Embryonic facial prominence (tissue), 1 donor: ENCODE results near the gene TMEM151B.

Experiments used
- DNase-seq: peaks from one replicate; pipeline ENCODE4 v3.0.0-alpha.2; 2016; ENCODE audit errors: extremely low spot score

TMEM151B gene

DNA sequence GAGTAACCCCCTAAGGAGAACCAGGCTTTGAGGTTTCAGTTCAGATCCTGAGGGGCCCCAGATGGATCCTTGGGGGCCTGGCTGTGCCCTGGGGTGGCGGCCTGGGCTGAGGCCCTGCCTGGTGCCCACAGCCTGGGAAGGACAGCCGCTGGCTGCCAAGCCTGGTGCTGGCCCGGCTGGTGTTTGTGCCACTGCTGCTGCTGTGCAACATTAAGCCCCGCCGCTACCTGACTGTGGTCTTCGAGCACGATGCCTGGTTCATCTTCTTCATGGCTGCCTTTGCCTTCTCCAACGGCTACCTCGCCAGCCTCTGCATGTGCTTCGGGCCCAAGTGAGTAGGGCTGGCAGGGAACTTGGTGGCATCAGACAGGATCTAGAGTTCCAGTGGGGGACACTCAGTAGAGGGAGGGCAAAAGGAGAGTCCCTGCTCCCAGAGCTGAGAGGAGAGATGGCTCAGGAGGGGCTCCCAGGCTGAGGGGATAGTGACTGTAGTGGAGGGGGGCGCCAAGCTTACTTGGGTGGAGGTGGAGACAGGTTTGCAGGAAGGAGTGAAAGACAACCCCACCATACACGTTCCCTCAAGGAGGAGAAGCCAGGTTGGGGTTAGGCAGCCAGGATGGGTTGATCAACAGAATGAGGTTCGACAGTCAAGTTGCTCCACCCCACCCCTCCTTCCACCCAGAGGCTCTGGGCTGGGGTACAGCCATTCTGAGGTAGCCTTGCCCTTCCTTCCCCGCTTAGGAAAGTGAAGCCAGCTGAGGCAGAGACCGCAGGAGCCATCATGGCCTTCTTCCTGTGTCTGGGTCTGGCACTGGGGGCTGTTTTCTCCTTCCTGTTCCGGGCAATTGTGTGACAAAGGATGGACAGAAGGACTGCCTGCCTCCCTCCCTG is 37.3 kb upstream of the TMEM151B start:
- no peak for DNase-seq

DNA sequence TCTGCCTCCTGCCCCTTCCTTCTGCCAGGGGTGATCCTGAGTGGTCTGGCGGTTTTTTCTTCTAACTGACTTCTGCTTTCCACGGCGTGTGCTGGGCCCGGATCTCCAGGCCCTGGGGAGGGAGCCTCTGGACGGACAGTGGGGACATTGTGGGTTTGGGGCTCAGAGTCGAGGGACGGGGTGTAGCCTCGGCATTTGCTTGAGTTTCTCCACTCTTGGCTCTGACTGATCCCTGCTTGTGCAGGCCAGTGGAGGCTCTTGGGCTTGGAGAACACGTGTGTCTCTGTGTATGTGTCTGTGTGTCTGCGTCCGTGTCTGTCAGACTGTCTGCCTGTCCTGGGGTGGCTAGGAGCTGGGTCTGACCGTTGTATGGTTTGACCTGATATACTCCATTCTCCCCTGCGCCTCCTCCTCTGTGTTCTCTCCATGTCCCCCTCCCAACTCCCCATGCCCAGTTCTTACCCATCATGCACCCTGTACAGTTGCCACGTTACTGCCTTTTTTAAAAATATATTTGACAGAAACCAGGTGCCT is 36.6 kb upstream of the TMEM151B start:
- DNase-seq: no peak

DNA sequence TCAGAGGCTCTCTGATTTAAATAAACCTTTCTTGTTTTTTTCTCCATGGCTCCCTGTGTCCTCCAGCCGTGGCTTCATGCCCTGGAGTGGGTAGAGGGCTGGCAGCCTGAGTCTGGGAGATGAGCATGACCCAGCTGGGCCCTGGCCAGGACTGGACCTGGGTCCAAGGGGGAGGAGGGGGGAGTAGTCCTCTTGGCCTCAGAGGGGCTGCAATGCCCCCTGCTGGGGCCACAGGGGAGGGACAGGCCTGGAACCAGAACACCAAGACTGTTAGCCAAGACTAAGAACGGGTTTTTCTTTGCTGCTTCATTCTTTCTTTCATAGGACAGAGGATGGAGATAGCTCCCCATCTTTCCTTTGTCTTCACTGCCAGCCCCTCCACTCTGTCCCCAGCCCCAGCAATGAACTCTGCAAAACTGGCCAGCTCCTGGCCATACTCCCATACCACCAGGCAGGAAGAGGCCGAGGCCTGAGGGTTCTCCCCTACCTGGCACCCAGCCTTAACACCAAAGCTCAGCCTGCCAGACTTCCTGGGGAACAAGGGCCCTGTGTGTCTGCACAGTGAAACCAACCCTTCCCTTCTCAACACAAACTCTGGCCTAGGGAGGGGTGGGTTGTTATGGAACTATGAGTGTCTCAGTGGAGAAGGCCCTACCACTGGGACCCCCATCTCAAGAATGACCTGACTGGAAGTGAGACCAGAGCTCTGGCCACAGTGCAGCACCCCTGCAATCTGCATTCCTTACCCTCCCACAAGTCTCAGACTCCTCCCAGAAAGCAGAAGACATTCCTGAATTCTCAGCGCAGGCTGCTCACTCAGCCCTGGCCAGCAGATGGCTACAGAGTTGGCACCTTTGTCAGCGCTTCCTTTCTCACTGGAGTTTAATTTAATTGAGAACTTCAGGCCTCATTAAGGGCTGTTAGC is 35.9 kb upstream of the TMEM151B start:
- DNase-seq: no peak

DNA sequence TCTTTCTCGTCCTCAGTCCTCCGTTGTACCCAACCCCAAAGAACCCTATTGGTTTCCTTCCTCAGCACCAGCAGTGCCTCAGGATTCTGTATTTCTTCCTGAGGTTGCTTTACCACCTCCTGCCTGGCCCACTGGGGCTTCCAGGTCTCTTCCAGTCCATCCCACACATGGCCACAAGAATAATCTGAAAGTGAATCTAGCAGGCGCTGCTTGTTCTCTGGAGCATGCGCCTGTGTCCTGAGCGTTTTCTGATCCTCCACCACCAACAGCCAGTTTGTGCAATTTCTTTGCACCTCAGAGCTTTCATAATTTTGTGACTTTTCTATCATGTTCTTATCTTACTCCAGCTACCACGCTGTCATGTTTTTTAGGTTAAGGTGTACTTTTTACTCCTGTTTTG is 35.0 kb upstream of the TMEM151B start:
- no peak for DNase-seq

DNA sequence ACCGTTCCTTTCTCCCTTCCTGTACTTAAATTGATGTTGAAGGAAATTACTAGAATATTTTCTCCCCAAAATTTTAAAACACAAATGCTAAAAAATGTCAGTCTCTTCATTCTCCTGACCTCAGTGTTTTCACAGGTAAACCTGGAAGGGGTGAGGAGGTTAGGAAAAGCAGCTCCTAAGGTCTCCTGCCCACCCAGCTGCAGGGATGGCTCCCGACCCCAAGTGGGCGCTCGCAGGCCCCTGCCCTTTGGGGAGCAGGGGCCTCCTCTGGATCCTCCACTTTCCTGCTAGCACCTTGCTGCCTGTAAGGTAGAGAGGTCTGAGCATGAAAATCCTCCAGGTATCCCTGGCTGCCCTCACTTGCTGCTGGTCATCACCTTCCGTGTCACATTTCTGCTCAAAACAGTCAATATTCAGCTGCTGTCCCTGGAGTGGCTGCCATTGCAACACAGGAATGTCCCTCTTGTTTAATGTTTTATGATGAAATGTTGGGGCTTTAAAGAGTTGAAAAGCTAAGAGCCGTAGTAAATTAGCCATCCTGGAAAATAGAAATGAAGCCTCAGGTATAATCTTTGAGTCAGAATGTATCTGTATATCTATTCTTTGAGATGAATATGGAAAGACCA is 34.2 kb upstream of the TMEM151B start:
- no peak for DNase-seq

DNA sequence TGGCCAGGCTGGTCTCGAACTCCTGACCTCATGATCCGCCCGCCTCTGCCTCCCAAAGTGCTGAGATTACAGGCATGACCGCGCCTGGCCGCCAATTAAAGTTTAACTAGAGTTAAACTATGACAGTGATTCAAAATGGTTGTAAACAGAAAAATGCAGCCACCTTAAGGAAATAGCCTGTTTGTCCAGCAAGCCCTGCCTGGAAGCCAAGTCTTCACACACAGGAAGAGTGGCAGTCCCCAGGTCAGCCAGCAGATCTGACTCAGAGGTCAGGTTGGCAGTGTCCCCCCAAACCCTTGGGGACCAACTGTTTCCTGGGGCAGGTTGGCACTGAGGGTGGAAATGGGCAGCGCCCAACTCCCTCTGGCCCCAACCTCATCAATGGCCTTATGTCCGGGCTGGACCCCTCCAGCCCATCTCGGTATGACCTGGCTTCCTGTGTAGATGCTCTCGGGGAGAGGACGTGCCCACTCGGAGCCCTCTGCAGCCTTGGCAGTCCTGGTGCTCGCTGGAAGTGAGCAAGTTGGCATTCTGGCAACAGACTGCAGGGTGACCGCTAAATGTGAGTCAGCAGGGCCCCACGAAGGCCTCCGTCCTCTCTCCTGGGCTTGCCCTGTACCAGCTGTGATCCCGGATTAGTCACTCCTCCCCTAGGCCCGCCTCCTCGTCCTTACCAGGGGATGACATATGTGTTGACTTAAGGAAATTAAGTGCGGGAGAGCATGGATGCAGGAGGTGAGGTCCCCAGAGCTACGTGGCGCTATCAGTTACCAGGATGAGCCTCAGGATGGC is 33.0 kb upstream of the TMEM151B start:
- DNase-seq: peak; percentile 68

DNA sequence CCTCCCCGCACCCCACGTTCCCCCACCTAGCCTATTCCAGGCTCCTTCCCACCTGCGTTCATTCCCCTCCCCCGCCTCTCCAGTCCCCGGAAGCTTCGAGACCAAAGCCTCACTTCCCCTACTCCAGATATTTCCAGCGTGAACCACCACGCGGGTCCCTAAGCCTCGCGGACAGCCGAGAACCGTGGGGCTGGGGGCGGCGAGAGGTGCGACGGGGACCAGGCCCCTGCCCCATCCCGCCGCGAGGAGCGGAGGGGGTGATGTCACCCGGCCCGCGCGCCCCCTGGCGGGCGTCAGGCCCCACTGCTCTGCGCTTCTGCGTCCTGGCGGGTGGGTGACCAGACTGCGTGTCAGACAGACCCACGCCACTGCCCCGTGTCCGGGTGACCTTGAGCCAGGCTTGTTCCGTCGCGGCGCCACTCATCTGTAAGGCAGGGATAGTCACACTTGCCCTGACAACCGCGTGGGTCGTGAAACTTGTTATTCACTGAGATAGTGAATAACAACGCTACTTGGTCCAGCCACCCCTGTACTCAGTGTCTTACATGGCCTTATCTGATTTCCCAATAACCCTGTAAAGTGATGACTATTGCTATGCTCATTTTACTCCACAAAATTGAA is 32.3 kb upstream of the TMEM151B start:
- DNase-seq: no peak

DNA sequence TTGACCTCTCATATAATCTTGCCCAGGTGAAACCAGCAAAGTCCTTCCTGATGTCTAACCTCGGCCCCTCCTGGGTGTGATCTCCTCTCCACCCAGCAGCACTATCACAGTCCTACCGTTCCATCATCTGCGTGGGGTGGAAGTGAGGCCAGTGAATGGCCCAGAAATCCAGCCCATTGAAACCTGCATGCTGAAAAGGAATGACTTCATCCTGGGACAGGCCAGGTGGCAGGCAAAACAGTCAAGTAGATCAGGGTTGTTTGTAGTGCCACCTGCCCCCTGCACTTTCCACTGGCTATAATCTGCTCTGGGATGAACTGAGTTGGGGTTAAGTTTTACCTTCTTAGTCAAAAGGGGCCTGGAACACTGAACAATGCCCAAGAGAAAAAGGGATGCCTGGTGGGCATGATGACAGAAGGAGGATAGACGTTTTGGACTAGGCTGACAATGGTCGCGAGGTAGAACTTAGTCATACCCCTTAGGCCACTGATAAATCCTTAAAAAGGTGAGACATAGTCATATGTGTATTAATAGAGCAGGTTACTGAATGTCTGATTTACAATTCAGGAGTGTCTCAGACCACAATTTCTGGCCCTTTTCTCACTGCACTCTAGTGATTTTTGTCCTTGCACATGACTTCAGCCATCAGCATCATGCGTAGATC is 31.4 kb upstream of the TMEM151B start:
- DNase-seq: no peak

DNA sequence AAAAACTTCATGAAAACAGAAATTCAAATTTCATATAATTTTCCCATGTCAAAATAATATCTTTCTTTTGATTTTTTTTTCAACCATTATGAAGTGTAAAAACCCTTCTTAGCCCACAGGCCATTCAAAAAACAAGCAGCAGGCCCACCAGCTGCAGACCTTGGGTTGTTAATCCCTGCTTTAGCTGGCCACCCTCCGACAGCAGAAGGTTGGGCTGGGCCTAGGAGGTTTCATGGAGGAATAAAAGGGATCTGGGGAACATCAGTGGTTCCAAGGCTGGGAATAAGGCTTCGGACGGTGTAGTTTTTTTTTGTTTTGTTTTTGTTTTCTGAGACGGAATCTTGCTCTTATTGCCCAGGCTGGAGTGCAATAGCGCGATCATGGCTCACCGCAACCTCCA is 26.9 kb upstream of the TMEM151B start:
- no peak for DNase-seq

DNA sequence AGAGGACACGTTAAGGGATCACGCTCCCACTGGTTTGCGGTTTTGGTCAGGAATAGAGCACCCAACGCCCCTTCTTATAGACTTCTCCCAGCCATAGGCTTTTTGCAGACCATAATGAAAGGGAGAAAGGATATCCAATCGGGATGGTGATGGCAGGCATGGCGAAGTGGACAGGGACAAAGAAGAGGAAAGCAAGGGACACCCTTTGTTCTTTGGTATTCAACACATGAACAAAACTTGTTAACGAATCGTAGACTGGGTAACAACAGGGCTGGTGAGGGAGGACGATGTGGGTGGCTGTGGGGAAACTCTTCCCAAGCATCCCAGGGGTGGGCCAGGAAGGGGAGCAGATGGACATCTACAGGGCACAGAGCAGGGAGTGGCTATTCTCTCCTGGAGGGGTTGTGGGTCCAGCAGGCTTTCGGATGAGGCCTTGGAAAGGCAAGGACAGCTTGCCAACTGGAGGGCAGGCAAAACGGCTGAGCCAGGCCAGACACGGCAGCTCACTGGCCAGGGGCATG is 24.8 kb upstream of the TMEM151B start:
- no peak for DNase-seq

DNA sequence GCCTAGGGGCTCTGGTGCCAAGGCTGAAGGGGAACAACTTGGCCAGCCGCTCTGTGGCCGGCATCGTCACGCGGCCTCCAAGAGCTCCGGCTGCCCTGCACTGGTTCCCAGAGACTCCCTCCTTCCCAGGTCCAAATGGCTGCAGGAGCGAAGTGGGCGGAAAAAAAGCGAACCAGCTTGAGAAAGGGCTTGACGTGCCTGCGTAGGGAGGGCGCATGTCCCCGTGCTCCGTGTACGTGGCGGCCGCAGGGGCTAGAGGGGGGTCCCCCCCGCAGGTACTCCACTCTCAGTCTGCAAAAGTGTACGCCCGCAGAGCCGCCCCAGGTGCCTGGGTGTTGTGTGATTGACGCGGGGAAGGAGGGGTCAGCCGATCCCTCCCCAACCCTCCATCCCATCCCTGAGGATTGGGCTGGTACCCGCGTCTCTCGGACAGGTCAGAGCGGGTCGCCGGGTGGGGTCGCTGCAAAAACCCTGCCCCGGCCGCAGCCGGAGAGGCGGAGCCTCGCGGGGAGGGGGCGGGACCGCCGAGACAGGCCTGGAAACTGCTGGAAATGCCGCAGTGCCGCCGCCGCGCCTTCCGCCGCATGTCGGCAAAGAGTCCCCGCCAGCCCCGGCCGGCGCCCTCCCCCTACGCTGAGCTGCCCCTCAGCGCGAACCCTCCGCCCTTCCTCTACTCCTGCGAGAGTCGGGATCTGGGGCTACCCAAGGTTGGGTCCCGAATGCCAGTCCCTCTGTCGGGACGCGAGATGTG is 24.2 kb upstream of the TMEM151B start:
- no peak for DNase-seq

DNA sequence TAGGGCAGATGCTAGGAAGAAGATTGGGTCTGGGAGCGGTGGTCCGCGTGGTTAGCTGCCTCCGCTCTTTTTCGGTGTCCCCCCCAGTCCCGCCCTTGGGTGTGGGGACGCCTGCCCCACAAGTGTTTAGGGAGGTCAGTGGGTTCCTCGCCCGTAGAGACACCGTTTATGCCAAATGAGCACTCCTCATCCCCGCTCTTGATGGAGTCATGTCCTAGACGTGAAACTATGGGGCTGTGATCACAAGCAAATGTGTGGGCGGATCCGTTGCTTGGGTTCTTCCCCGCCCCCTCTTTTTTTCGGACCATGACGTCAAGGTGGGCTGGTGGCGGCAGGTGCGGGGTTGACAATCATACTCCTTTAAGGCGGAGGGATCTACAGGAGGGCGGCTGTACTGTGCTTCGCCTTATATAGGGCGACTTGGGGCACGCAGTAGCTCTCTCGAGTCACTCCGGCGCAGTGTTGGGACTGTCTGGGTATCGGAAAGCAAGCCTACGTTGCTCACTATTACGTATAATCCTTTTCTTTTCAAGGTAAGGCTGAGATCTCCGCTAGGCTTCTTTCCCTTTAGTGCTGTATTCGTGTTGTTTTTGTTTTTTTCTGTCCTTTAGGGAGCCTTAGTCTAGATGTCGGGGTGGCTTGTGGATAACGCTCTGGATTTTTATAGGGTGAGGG is 23.4 kb upstream of the TMEM151B start, which contains the start of gene HSP90AB1:
Gene HSP90AB1 (plus strand): TSS at position 439 of the 675 bp plus-strand sequence. CDS start 1,529 bp downstream, outside the sequence.
- DNase-seq: peak; percentile 97

DNA sequence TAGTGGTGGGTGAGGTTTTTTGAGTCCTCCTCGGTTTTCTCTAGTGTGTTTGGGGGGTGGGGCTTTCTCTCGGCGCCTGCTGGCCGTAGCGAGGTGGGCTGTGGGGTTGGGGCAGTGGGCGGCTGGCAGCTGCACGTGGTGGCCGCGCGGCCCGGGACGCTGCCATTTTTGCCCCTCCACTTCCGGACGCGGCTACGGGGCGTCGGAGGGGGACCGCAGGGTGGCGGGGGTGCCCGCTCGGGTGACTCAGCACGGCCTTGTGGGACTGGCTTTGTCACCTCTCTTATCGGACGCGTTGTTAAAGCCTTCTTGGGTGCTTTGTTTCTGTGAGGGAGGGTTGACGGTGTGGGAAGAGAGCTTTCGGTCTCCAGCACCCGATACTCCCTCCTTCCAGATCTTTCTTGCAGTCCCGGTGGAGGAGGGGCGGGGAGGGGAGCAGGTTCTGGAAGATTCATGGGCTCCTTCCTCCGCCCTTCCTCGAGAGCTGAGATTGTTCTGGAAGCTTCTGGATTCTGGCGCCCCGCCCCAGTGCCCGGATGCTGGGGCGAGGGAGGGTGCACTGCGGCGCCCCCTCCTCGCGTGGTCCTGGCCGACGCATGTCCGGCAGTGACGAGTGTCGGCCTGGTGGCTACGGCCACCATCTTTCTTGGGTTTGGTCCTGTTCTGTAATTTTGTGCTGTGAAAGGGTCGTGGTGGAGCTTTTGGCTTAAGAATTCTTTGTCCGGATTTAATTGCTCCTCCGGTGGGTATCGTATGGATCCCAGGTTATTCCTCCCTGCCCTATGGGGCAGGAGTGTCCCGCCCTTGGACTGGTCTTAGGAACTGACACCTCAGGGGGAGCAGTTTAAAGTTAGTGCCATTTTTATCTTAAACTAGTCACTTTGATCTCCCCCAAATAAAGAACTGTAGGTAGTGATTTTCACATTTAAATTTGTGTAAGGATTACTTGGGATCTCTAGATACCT is 22.6 kb upstream of the TMEM151B start:
- DNase-seq: no peak

DNA sequence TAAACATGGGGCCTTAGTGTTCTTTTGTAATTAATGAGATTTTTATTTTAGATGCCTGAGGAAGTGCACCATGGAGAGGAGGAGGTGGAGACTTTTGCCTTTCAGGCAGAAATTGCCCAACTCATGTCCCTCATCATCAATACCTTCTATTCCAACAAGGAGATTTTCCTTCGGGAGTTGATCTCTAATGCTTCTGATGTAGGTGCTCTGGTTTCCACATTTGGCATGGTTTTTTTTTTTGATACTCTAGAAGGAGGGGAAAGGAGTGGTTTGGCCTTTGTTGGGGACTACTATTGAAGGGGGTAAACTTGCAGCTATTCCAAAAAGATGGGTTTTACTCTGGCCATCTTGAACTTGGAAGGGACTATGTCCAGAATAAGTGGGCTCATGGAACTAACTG is 21.7 kb upstream of the TMEM151B start:
- DNase-seq: no peak

DNA sequence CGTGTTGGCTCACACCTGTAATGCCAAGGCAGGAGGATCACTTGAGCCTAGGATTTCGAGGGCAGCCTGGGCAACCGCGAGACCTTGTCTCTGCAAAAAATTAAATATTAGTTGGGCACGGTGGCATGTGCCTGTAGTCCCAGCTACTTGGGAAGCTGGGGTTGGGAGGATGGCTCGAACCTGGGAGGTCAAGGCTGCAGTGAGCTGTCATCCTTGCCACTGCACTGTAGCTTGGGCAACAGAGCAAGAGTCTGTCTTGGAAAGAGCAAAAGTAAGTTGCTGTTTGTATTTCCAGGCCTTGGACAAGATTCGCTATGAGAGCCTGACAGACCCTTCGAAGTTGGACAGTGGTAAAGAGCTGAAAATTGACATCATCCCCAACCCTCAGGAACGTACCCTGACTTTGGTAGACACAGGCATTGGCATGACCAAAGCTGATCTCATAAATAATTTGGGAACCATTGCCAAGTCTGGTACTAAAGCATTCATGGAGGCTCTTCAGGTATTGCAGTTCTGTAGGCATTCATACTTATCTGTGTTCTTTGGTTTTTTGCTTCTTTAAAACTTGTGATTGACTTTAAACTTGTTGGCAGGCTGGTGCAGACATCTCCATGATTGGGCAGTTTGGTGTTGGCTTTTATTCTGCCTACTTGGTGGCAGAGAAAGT is 21.0 kb upstream of the TMEM151B start:
- no peak for DNase-seq

DNA sequence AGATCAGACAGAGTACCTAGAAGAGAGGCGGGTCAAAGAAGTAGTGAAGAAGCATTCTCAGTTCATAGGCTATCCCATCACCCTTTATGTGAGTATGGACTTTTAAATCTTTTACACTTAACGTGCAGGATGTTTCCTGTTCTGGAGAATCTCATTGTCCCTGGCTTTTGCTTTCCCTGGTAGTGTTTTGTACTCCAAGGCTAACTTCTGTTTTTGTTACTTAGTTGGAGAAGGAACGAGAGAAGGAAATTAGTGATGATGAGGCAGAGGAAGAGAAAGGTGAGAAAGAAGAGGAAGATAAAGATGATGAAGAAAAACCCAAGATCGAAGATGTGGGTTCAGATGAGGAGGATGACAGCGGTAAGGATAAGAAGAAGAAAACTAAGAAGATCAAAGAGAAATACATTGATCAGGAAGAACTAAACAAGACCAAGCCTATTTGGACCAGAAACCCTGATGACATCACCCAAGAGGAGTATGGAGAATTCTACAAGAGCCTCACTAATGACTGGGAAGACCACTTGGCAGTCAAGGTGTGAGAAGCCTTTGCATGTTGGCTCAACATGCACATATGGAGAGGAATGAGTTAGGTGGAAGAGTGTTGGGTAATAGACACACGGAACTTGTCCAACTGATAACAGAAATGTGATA is 20.1 kb upstream of the TMEM151B start:
- DNase-seq: no peak
